Measurements from ENCODE around the gene RABGGTA. TPM values are rescaled to one million over a fixed set of nuclear protein-coding genes. Genes with fewer than 3 reads are reported as not detected.

RABGGTA gene
- total RNA-seq, 1 experiment from 2014 or later = 25.6 TPM

GRCh38 chr14:24273422-24273998 is 2.1 kb upstream of the RABGGTA start:
- H3K23ac ChIP-seq (ENCODE audit: insufficient read length, low read depth, low read length) = no peak overlapping the region
- H3K27me3 Mint-ChIP-seq (ENCODE audit: low read depth) = no peaks in the 10 kb centered on the region
- H2BK12ac ChIP-seq (ENCODE audit: insufficient read length, low read depth, low read length) = no peak overlapping the region
- H3K56ac ChIP-seq (ENCODE audit: insufficient read length, low read depth, low read length) = no peak overlapping the region
- H3K27me3 ChIP-seq (ENCODE audit: insufficient read depth, low read length) = no peaks in the 10 kb centered on the region
- no peaks in the 10 kb centered on the region for H3K9me3 ChIP-seq (ENCODE audit: control insufficient read depth, low read depth, low read length)
- no CpG with 5 or more reads among the region's 3 CpGs for WGBS (ENCODE audit: extremely low coverage, insufficient read length, low lambda C conversion rate)
- 0 out of 7 replicates have a peak, but pooled peaks cover 0 to 4% (median 0%) of the 10 kb centered on the region in 3 experiments for H3K36me3 Mint-ChIP-seq (ENCODE audit: insufficient read depth in 1 of 3, low read depth in 3 of 3)
- no peak overlapping the region for H4K8ac ChIP-seq (replicated peaks; ENCODE audit: insufficient read length, low read depth, low read length)
- no peak overlapping the region for H3K14ac ChIP-seq (ENCODE audit: insufficient read depth, low read length)
- H3K4ac ChIP-seq (ENCODE audit: low read depth, low read length) = no peak overlapping the region
- TF ChIP-seq CTCF (conservative IDR thresholded peaks at IDR 0.05) = peak; percentile 27; the same call in 1 of the 3 replicates
- H2BK5ac ChIP-seq (ENCODE audit: insufficient read length, low read length) = no peak overlapping the region
- no peak overlapping the region for H2BK120ac ChIP-seq (ENCODE audit: low read depth, low read length, poor library complexity, severe bottlenecking)
- no peak overlapping the region for H3K4me2 ChIP-seq (ENCODE audit: insufficient read depth, insufficient read length, low read length)
- DNase-seq = no peak
- H3K79me2 ChIP-seq (ENCODE audit: insufficient read depth, low read length) = no peaks in the 10 kb centered on the region
- H3T11ph ChIP-seq (ENCODE audit: low read length) = no peak overlapping the region
- H3K27ac Mint-ChIP-seq = no peak overlapping the region
- no peak overlapping the region for H3K18ac ChIP-seq (ENCODE audit: insufficient read length, low read depth, low read length)
- H3K23me2 ChIP-seq (ENCODE audit: insufficient read length, low read depth, low read length, poor library complexity, severe bottlenecking) = peaks cover 8% of the 10 kb centered on the region
- H2BK20ac ChIP-seq (ENCODE audit: low read depth, low read length, poor library complexity, severe bottlenecking) = no peak overlapping the region
- no peaks in the 10 kb centered on the region for H3K9me3 Mint-ChIP-seq
- no peak overlapping the region for H2AK5ac ChIP-seq (ENCODE audit: insufficient read length, low read length)
- no peak overlapping the region for H3K4me3 Mint-ChIP-seq
- no peak overlapping the region for H4K5ac ChIP-seq (ENCODE audit: insufficient read length, low read depth, low read length)
- H2BK15ac ChIP-seq (ENCODE audit: low read depth, low read length) = no peak overlapping the region
- peaks cover 12 to 14% of the 10 kb centered on the region in 2 experiments for H3K4me1 Mint-ChIP-seq
- H3K9ac ChIP-seq (ENCODE audit: extremely low read depth, insufficient read length, low read length) = no peak overlapping the region
- no peak overlapping the region for H2AFZ ChIP-seq (ENCODE audit: low read length)
- no peak overlapping the region for H3K27ac ChIP-seq (ENCODE audit: insufficient read length, low read depth, low read length)
- no peaks in the 10 kb centered on the region for H4K20me1 ChIP-seq (ENCODE audit: control insufficient read depth, insufficient read depth, insufficient read length)
- H4K91ac ChIP-seq (ENCODE audit: insufficient read length, low read depth, low read length) = no peak overlapping the region
- no peaks in the 10 kb centered on the region for H3K4me1 ChIP-seq (ENCODE audit: insufficient read depth, low read length)
- no peaks in the 10 kb centered on the region for H3K79me1 ChIP-seq (ENCODE audit: insufficient read depth, low read depth, low read length, poor library complexity, severe bottlenecking)

Data from H9 (cell line).